HEK293 (cell line): ENCODE data around the gene LRRC2.

ENCODE experiments used
- CTCF ChIP-seq: fragments of 450-650 bp; formaldehyde crosslinking; IDR thresholded peaks from 2 replicates; pipeline ENCODE4 v1.5.1; 2016; ENCODE audit warnings: missing biosample characterization, missing genetic modification characterization
- KLF17 ChIP-seq: fragments of 450-650 bp; formaldehyde crosslinking; IDR thresholded peaks from 2 replicates; pipeline ENCODE4 v1.5.1; 2016; ENCODE audit warnings: missing biosample characterization, missing genetic modification characterization
- PATZ1 ChIP-seq: fragments of 450-650 bp; formaldehyde crosslinking; IDR thresholded peaks from 2 replicates; pipeline ENCODE4 v1.5.1; 2016; ENCODE audit warnings: missing biosample characterization, missing genetic modification characterization
- RBAK ChIP-seq: fragments of 450-650 bp; formaldehyde crosslinking; IDR thresholded peaks from 2 replicates; pipeline ENCODE4 v1.5.1; 2016; ENCODE audit warnings: missing biosample characterization, missing genetic modification characterization
- ZNF10 ChIP-seq: fragments of 450-650 bp; formaldehyde crosslinking; IDR thresholded peaks from 2 replicates; pipeline ENCODE4 v1.5.1; 2017; ENCODE audit warnings: missing biosample characterization, missing genetic modification characterization
- ZNF146 ChIP-seq: fragments of 450-650 bp; formaldehyde crosslinking; IDR thresholded peaks from 2 replicates; pipeline ENCODE4 v1.5.1; 2016; ENCODE audit warnings: missing biosample characterization, missing genetic modification characterization
- ZNF280C ChIP-seq: fragments of 450-650 bp; formaldehyde crosslinking; IDR thresholded peaks from 2 replicates; pipeline ENCODE4 v1.5.1; 2016; ENCODE audit warnings: missing biosample characterization, missing genetic modification characterization
- ZNF335 ChIP-seq: fragments of 450-650 bp; formaldehyde crosslinking; conservative IDR thresholded peaks from 2 replicates; pipeline ENCODE4 v1.5.1; 2016; ENCODE audit warnings: missing biosample characterization, missing genetic modification characterization
- ZNF426 ChIP-seq: fragments of 450-650 bp; formaldehyde crosslinking; IDR thresholded peaks from 2 replicates; pipeline ENCODE4 v1.5.1; 2017; ENCODE audit warnings: missing biosample characterization, missing genetic modification characterization, mild to moderate bottlenecking, inconsistent platforms, moderate library complexity
- ZNF843 ChIP-seq: fragments of 450-650 bp; formaldehyde crosslinking; IDR thresholded peaks from 2 replicates; pipeline ENCODE4 v1.5.1; 2016; ENCODE audit warnings: missing biosample characterization, missing genetic modification characterization
- TF ChIP-seq, protein P1 (sequence below): fragments of 450-650 bp; formaldehyde crosslinking; IDR thresholded peaks from 2 replicates; pipeline ENCODE4 v1.5.1; 2016; ENCODE audit warnings: missing biosample characterization, missing genetic modification characterization, low read depth
- TF ChIP-seq, protein P2 (sequence below): fragments of 450-650 bp; formaldehyde crosslinking; IDR thresholded peaks from 2 replicates; pipeline ENCODE4 v1.5.1; 2016; ENCODE audit warnings: missing biosample characterization, missing genetic modification characterization

DNA sequence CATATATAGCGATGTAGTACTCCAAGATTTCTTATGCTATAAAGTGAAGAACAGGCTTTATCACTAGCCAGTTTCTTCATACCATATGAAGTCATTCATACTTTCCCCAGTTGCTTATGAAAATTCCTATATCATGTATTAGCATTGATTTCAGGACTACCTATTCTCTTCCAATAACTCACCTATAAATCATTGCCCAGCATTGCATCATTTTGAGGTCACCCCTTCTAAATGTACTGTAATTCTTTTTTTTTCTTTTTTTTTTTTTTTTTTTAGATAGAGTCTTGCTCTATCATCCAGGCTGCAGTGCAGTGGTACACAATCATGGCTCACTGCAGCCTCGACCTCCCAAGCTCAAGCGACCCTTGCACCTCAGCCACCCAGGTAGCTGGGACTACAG is 41.3 kb downstream of the LRRC2 start:
- no peak for TF ChIP-seq CTCF (tag by site-specific recombination)
- TF ChIP-seq, protein P1, sequence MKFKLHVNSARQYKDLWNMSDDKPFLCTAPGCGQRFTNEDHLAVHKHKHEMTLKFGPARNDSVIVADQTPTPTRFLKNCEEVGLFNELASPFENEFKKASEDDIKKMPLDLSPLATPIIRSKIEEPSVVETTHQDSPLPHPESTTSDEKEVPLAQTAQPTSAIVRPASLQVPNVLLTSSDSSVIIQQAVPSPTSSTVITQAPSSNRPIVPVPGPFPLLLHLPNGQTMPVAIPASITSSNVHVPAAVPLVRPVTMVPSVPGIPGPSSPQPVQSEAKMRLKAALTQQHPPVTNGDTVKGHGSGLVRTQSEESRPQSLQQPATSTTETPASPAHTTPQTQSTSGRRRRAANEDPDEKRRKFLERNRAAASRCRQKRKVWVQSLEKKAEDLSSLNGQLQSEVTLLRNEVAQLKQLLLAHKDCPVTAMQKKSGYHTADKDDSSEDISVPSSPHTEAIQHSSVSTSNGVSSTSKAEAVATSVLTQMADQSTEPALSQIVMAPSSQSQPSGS (tag by site-specific recombination), result no peak
- TF ChIP-seq, protein P2, sequence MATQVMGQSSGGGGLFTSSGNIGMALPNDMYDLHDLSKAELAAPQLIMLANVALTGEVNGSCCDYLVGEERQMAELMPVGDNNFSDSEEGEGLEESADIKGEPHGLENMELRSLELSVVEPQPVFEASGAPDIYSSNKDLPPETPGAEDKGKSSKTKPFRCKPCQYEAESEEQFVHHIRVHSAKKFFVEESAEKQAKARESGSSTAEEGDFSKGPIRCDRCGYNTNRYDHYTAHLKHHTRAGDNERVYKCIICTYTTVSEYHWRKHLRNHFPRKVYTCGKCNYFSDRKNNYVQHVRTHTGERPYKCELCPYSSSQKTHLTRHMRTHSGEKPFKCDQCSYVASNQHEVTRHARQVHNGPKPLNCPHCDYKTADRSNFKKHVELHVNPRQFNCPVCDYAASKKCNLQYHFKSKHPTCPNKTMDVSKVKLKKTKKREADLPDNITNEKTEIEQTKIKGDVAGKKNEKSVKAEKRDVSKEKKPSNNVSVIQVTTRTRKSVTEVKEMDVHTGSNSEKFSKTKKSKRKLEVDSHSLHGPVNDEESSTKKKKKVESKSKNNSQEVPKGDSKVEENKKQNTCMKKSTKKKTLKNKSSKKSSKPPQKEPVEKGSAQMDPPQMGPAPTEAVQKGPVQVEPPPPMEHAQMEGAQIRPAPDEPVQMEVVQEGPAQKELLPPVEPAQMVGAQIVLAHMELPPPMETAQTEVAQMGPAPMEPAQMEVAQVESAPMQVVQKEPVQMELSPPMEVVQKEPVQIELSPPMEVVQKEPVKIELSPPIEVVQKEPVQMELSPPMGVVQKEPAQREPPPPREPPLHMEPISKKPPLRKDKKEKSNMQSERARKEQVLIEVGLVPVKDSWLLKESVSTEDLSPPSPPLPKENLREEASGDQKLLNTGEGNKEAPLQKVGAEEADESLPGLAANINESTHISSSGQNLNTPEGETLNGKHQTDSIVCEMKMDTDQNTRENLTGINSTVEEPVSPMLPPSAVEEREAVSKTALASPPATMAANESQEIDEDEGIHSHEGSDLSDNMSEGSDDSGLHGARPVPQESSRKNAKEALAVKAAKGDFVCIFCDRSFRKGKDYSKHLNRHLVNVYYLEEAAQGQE (tag by site-specific recombination), result no peak
- TF ChIP-seq ZNF146 (tag by site-specific recombination), result no peak
- TF ChIP-seq RBAK (tag by site-specific recombination), result no peak
- TF ChIP-seq ZNF843 (tag by site-specific recombination), result no peak
- TF ChIP-seq ZNF10 (tag by site-specific recombination), result no peak
- no peak for TF ChIP-seq PATZ1 (tag by site-specific recombination)
- no peak for TF ChIP-seq ZNF280C (tag by site-specific recombination)
- no peak for TF ChIP-seq ZNF426 (tag by site-specific recombination)
- TF ChIP-seq KLF17 (tag by site-specific recombination), result no peak
- no peak for TF ChIP-seq ZNF335 (tag by site-specific recombination)
